MM.1S (cell line): ENCODE data around the gene DMRTA1.

Source experiments
- DNase-seq: peaks from one replicate; pipeline ENCODE4 v3.0.0-alpha.2; 2015
- H2AFZ ChIP-seq: fragments of 300-600 bp; sonication (generic); 2 replicates; pipeline ENCODE4 v1.6.0; 2016; ENCODE audit warnings: antibody characterized with exemption, low read length
- H3F3A ChIP-seq: fragments of 300-600 bp; sonication (generic); 2 replicates; pipeline ENCODE4 v1.6.1; 2016; ENCODE audit warnings: mild to moderate bottlenecking, antibody characterized with exemption, low read length, moderate library complexity, mixed read lengths; ENCODE audit not compliant: insufficient read depth
- H3K27ac ChIP-seq: fragments of 300-600 bp; sonication (generic); 2 replicates; pipeline ENCODE4 v1.5.1; 2016; ENCODE audit warnings: mild to moderate bottlenecking, low read length
- H3K27me3 ChIP-seq: fragments of 300-600 bp; sonication (generic); replicated peaks from 2 replicates; pipeline ENCODE4 v1.6.0; 2016; ENCODE audit warnings: low read length; ENCODE audit not compliant: insufficient read depth
- H3K36me3 ChIP-seq: fragments of 300-600 bp; sonication (generic); replicated peaks from 2 replicates; pipeline ENCODE4 v1.6.1; 2016; ENCODE audit warnings: mild to moderate bottlenecking, low read length, mixed read lengths; ENCODE audit not compliant: insufficient read depth
- H3K4me1 ChIP-seq: fragments of 300-600 bp; sonication (generic); 2 replicates; pipeline ENCODE4 v1.6.1; 2016; ENCODE audit warnings: low read length, mixed read lengths
- H3K4me2 ChIP-seq: fragments of 300-600 bp; sonication (generic); 2 replicates; pipeline ENCODE4 v1.6.0; 2016; ENCODE audit warnings: low read depth, low read length
- H3K4me3 ChIP-seq: fragments of 300-600 bp; sonication (generic); 2 replicates; pipeline ENCODE4 v1.5.1; 2016; ENCODE audit warnings: low read length, mixed read lengths
- H3K79me2 ChIP-seq: fragments of 300-600 bp; sonication (generic); 2 replicates; pipeline ENCODE4 v1.6.1; 2016; ENCODE audit warnings: mixed run types, low read length, mixed read lengths
- H3K9ac ChIP-seq: fragments of 300-600 bp; sonication (generic); 2 replicates; pipeline ENCODE4 v1.6.1; 2016; ENCODE audit warnings: low read length, mixed read lengths
- H3K9me2 ChIP-seq: fragments of 300-600 bp; sonication (generic); replicated peaks from 2 replicates; pipeline ENCODE4 v1.6.1; 2016; ENCODE audit warnings: mild to moderate bottlenecking, low read length, mixed read lengths; ENCODE audit not compliant: insufficient read depth
- H3K9me3 ChIP-seq: fragments of 300-600 bp; sonication (generic); replicated peaks from 2 replicates; pipeline ENCODE4 v1.6.1; 2016; ENCODE audit warnings: mild to moderate bottlenecking, low read length, mixed read lengths; ENCODE audit not compliant: insufficient read depth
- H4K20me1 ChIP-seq: fragments of 300-600 bp; sonication (generic); 2 replicates; pipeline ENCODE4 v1.6.1; 2016; ENCODE audit warnings: mild to moderate bottlenecking, low read length, moderate library complexity, mixed read lengths; ENCODE audit not compliant: insufficient read depth
- EZH2 ChIP-seq: fragments of 300-600 bp; sonication (generic); optimal IDR thresholded peaks from 2 replicates; pipeline ENCODE3; 2017; ENCODE audit warnings: low read depth, mild to moderate bottlenecking, antibody characterized with exemption, low read length, mixed read lengths
- EZH2phosphoT487 ChIP-seq: fragments of 300-600 bp; sonication (generic); IDR thresholded peaks from 2 replicates; pipeline ENCODE4 v1.6.1; 2018; ENCODE audit warnings: antibody characterized with exemption, low read length
- TF ChIP-seq, protein P1 (sequence below): fragments of 300-600 bp; sonication (generic); IDR thresholded peaks from 2 replicates; pipeline ENCODE4 v1.5.1; 2016; ENCODE audit warnings: antibody characterized with exemption, low read length, mixed read lengths

Gene DMRTA1

DNA sequence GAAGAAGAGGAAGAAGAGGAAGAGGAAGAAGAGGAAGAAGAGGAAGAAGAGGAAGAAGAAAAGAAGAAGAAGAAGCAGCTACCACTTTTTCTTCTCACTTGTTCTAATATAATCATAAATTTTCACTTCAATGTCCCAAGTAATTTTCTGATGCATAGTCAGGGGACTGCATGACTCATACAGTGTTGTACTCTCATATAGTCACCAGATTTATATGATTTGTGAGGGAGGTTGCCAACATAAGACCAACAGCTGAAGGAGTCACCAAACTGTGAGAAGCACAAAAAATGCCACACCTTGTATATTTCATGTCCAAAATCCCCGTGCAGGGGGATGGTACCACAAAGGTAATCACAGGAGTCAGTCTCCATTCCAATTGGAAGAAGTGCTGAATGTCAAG is 32.7 kb upstream of the DMRTA1 start:
- Histone ChIP-seq H3F3A (no peaks in the 10 kb centered on the region), H3K36me3 (no peaks in the 10 kb centered on the region), H3K9me2 (no peaks in the 10 kb centered on the region), H3K79me2 (no peaks in the 10 kb centered on the region), H2AFZ (no peak overlapping the region), H3K4me1 (no peaks in the 10 kb centered on the region), H3K27me3 (no peaks in the 10 kb centered on the region), H3K4me3 (no peak overlapping the region), H3K4me2 (no peak overlapping the region), H3K9ac (no peak overlapping the region), H4K20me1 (no peaks in the 10 kb centered on the region), H3K27ac (no peak overlapping the region), H3K9me3 (no peaks in the 10 kb centered on the region)
- DNase-seq, result no peak
- no peak for TF ChIP-seq EZH2phosphoT487
- TF ChIP-seq, protein P1, sequence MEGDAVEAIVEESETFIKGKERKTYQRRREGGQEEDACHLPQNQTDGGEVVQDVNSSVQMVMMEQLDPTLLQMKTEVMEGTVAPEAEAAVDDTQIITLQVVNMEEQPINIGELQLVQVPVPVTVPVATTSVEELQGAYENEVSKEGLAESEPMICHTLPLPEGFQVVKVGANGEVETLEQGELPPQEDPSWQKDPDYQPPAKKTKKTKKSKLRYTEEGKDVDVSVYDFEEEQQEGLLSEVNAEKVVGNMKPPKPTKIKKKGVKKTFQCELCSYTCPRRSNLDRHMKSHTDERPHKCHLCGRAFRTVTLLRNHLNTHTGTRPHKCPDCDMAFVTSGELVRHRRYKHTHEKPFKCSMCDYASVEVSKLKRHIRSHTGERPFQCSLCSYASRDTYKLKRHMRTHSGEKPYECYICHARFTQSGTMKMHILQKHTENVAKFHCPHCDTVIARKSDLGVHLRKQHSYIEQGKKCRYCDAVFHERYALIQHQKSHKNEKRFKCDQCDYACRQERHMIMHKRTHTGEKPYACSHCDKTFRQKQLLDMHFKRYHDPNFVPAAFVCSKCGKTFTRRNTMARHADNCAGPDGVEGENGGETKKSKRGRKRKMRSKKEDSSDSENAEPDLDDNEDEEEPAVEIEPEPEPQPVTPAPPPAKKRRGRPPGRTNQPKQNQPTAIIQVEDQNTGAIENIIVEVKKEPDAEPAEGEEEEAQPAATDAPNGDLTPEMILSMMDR, result no peak
- TF ChIP-seq EZH2, result no peak

DNA sequence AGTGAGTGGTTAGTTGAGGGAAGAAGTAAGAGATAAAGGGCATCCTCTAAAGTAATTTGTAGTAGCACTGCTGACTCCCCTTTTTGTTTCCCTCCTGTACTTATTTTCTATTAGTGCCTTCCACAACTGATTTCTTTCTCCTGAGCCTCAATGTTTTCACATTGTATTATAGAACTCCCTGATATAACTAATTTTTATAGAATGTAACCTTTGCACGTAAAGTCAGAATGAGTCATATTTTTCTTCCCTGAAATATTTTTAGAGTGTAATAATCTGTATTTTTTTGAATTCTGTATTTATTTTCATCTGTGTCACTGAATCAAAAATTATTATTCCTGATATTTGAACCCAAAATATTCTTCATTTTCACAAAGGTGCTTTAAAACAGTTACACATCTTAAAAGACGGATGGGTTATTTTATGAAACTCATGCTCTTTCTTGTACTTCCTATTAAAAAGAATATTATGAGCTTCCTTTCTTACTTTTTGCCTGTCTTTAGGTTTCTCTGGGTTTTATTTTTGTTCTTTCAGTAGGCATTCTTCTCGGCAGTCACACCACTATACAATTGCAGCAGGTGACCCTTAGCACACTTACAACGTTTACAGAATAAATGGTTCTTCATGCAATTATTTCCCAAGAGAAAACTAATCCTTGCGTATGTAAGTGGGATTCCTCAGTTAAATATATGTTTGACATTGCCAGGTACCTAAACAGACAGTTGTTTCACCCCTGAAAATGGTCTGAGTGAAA is 30.5 kb upstream of the DMRTA1 start:
- Histone ChIP-seq H3K36me3 (no peaks in the 10 kb centered on the region), H3K9me2 (no peaks in the 10 kb centered on the region), H3K4me2 (no peak overlapping the region), H3K27ac (no peak overlapping the region), H4K20me1 (no peaks in the 10 kb centered on the region), H3K9ac (no peak overlapping the region), H3F3A (no peaks in the 10 kb centered on the region), H3K4me3 (no peak overlapping the region), H2AFZ (no peak overlapping the region), H3K9me3 (no peaks in the 10 kb centered on the region), H3K27me3 (no peaks in the 10 kb centered on the region), H3K4me1 (no peaks in the 10 kb centered on the region), H3K79me2 (no peaks in the 10 kb centered on the region)
- TF ChIP-seq EZH2 (no peak), EZH2phosphoT487 (no peak)
- TF ChIP-seq, protein P1, result no peak
- no peak for DNase-seq

DNA sequence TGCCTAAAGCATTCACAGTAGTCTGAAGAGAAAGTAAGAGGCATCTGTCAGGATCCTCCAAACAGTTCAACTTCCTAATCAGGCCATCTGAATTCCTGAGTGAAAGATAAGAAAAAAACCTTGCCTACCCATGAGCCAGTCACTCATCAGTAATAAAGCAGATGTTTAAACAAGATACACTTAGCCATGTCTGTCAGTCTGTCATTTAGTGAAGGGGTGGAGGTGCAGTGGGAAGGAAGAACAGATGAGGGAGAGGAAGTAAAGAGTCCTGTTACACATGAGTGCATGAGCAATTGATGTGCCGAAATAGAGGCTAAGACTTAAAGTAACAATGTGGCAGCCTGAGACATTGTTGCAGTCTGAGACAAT is 29.9 kb upstream of the DMRTA1 start:
- Histone ChIP-seq H3K9me2 (no peaks in the 10 kb centered on the region), H3K4me1 (no peaks in the 10 kb centered on the region), H3K79me2 (no peaks in the 10 kb centered on the region), H3K27ac (no peak overlapping the region), H3K36me3 (no peaks in the 10 kb centered on the region), H3K4me2 (no peak overlapping the region), H3K9me3 (no peaks in the 10 kb centered on the region), H3K4me3 (no peak overlapping the region), H4K20me1 (no peaks in the 10 kb centered on the region), H2AFZ (no peak overlapping the region), H3K9ac (no peak overlapping the region), H3K27me3 (no peaks in the 10 kb centered on the region), H3F3A (no peaks in the 10 kb centered on the region)
- TF ChIP-seq EZH2 (no peak), EZH2phosphoT487 (no peak)
- TF ChIP-seq, protein P1, result no peak
- DNase-seq, result no peak
